GM23248 (cell line): Measurements from ENCODE around the gene CR1L. TPM values are rescaled to one million over a fixed set of nuclear protein-coding genes. Genes with fewer than 3 reads are reported as not detected.
A peak's percentile ranks its signal among the peaks of the same experiment; 100 is the strongest.
"Not testable (repeated sequence)": the region's sequence is repeated elsewhere in the genome, so short reads cannot be mapped to it uniquely, and the experiment has no call there.

ENCODE experiments used
- DNase-seq: peaks from one replicate; pipeline ENCODE4 v3.0.0-alpha.2; 2015
- H2AFZ ChIP-seq: fragments of 200-600 bp; sonication (generic); 2 replicates; pipeline ENCODE4 v1.6.1; 2016; ENCODE audit warnings: antibody characterized with exemption
- H3F3A ChIP-seq: fragments of 200-600 bp; sonication (generic); 2 replicates; pipeline ENCODE4 v1.6.1; 2016; ENCODE audit warnings: mild to moderate bottlenecking, antibody characterized with exemption, mixed run types; ENCODE audit not compliant: insufficient read depth
- H3K27ac ChIP-seq: fragments of 200-600 bp; sonication (generic); 2 replicates; pipeline ENCODE4 v1.5.1; 2016; ENCODE audit warnings: mild to moderate bottlenecking
- H3K27me3 ChIP-seq: fragments of 200-600 bp; sonication (generic); replicated peaks from 2 replicates; pipeline ENCODE4 v1.6.1; 2016; ENCODE audit warnings: mild to moderate bottlenecking; ENCODE audit not compliant: insufficient read depth
- H3K36me3 ChIP-seq: fragments of 200-600 bp; sonication (generic); 2 replicates; pipeline ENCODE4 v1.6.1; 2016; ENCODE audit warnings: low read depth, mild to moderate bottlenecking
- H3K4me1 ChIP-seq: fragments of 200-600 bp; sonication (generic); 2 replicates; pipeline ENCODE4 v1.6.1; 2016; ENCODE audit warnings: mild to moderate bottlenecking; ENCODE audit not compliant: insufficient read depth
- H3K4me2 ChIP-seq: fragments of 200-600 bp; sonication (generic); one replicate; pipeline ENCODE4 v1.6.1; 2016; ENCODE audit warnings: mild to moderate bottlenecking; ENCODE audit not compliant: unreplicated experiment
- H3K4me3 ChIP-seq: fragments of 200-600 bp; sonication (generic); 2 replicates; pipeline ENCODE4 v1.5.1; 2016; ENCODE audit warnings: mild to moderate bottlenecking
- H3K79me2 ChIP-seq: fragments of 200-600 bp; sonication (generic); 2 replicates; pipeline ENCODE4 v1.6.1; 2016; ENCODE audit warnings: mild to moderate bottlenecking; ENCODE audit not compliant: insufficient read depth
- H3K9ac ChIP-seq: fragments of 200-600 bp; sonication (generic); 2 replicates; pipeline ENCODE4 v1.6.1; 2016; ENCODE audit warnings: mild to moderate bottlenecking
- H3K9me2 ChIP-seq: fragments of 200-600 bp; sonication (generic); 2 replicates; pipeline ENCODE4 v1.6.1; 2016; ENCODE audit warnings: mixed run types, mild to moderate bottlenecking, moderate library complexity; ENCODE audit not compliant: insufficient read depth
- H3K9me3 ChIP-seq: fragments of 200-600 bp; sonication (generic); one replicate; pipeline ENCODE4 v1.6.1; 2017; ENCODE audit warnings: low read depth
- H4K20me1 ChIP-seq: fragments of 200-600 bp; sonication (generic); 2 replicates; pipeline ENCODE4 v1.6.0; 2016; ENCODE audit not compliant: insufficient read depth
- EZH2 ChIP-seq: fragments of 200-600 bp; sonication (generic); IDR thresholded peaks from 2 replicates; pipeline ENCODE4 v1.6.1; 2018; ENCODE audit warnings: antibody characterized with exemption, mild to moderate bottlenecking; ENCODE audit not compliant: insufficient read depth, poor library complexity, severe bottlenecking
- EZH2phosphoT487 ChIP-seq: fragments of 200-600 bp; sonication (generic); IDR thresholded peaks from 2 replicates; pipeline ENCODE4 v1.6.1; 2018; ENCODE audit warnings: antibody characterized with exemption, moderate library complexity, mild to moderate bottlenecking, low read depth; ENCODE audit not compliant: insufficient read depth
- WGBS, 2 experiments: methylation state at CpG; one replicate each; pipeline ENCODE4 v1.1.6; 2015 to 2017; ENCODE audit warnings: low lambda C conversion rate in 2 of 2, low coverage in 1 of 2; ENCODE audit errors: missing lambda C conversion rate in 2 of 2; 5-methylcytosine and 5-hydroxymethylcytosine counted together
- in situ Hi-C: fragments of 300-500 bp; cut with MboI; formaldehyde crosslinking; loops from 2 replicates; pipeline ENCODE4 v1.15.0; 2020
- polyA plus RNA-seq: library from polyadenylated mRNA; unstranded; fragments of >200 nt; fragmentation: Nextera tagmentation; extraction: Ambion mirVana; gene quantifications from 2 replicates; pipeline ENCODE4 v1.2.1, GENCODE V29; 2016
- total RNA-seq: library from RNA; depleted of rRNA; stranded (reverse); fragments of >200 nt; shearing (Covaris generic); gene quantifications from 2 replicates; pipeline ENCODE4 v1.2.3, GENCODE V29; 2014

CR1L gene
- total and polyA plus RNA-seq, 2 experiments from 2014 or later = not detected

GRCh38 chr1:207691010-207691409, 46.1 kb downstream of the CR1L start:
- Histone ChIP-seq H3K9me3 (no peaks in the 10 kb centered on the region), H3K4me3 (no peak overlapping the region), H3K79me2 (no peaks in the 10 kb centered on the region), H3K27me3 (no peaks in the 10 kb centered on the region), H3K27ac (no peak overlapping the region), H4K20me1 (no peaks in the 10 kb centered on the region), H3K36me3 (no peaks in the 10 kb centered on the region), H3K9ac (no peak overlapping the region), H2AFZ (peak overlapping the region; percentile 11; the same call in 1 of the 2 replicates), H3K9me2 (no peaks in the 10 kb centered on the region), H3K4me1 (no peaks in the 10 kb centered on the region), H3K4me2 (no peak overlapping the region), H3F3A (no peaks in the 10 kb centered on the region)
- no peak for TF ChIP-seq EZH2phosphoT487
- TF ChIP-seq EZH2 = no peak
- DNase-seq = no peak
- in situ Hi-C loops = no loop called here

GRCh38 chr1:207691841-207692240, 46.9 kb downstream of the CR1L start:
- Histone ChIP-seq H3K4me1 (no peaks in the 10 kb centered on the region), H3K27ac (no peak overlapping the region), H3K4me2 (peak overlapping the region; percentile 64), H3K79me2 (no peaks in the 10 kb centered on the region), H3K27me3 (no peaks in the 10 kb centered on the region), H3K4me3 (peak overlapping the region; percentile 59), H3K9me3 (no peaks in the 10 kb centered on the region), H3K9ac (peak overlapping the region; percentile 36), H3K36me3 (no peaks in the 10 kb centered on the region), H4K20me1 (no peaks in the 10 kb centered on the region), H2AFZ (peak overlapping the region; percentile 83), H3F3A (no peaks in the 10 kb centered on the region), H3K9me2 (no peaks in the 10 kb centered on the region)
- TF ChIP-seq EZH2 (no peak), EZH2phosphoT487 (no peak)
- peak; percentile 47 for DNase-seq
- WGBS, 2 experiments = 19 to 23% methylated on average over 11 of the region's 11 CpGs
- in situ Hi-C loops = no loop called here

- H3K27me3 ChIP-seq, H3K36me3 ChIP-seq, H3K4me1 ChIP-seq, H4K20me1 ChIP-seq, H3K9me3 ChIP-seq, H3K79me2 ChIP-seq, H3K9ac ChIP-seq, in situ Hi-C loops, H3K9me2 ChIP-seq, H3K27ac ChIP-seq, DNase-seq, H3F3A ChIP-seq: not testable (repeated sequence)
- WGBS, 2 experiments = 66 to 68% methylated on average over 7 of the region's 7 CpGs
- Histone ChIP-seq H3K4me3 (peak overlapping the region; percentile 59), H3K4me2 (peak overlapping the region; percentile 64), H2AFZ (peak overlapping the region; percentile 83)
Observed at GRCh38 chr1:207692291-207692690, 47.4 kb downstream of the CR1L start.

DNA sequence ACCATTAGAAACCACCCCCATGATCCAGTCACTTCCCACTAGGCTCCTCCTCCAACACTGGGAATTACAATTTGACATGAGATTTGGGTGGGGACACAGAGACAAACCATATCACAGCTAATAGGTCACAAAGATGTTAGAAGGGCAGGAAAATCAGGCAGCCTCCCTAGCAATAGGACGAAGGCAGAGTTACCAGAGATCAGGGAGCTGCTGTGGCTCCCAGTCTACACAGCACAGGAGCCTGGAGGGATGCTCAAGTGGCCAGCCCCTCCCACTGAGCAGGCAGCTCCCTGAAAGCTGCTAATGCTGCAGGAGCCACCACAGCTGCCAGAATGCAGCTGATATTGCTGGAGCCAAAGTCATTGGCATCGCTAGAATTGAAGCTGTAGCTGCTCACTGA, 51.0 kb downstream of the CR1L start:
- 72 to 89% methylated on average over 2 of the region's 2 CpGs for whole genome bisulfite sequencing, 2 experiments
- in situ Hi-C loops = no loop called here
- no peak overlapping the region for H3K4me3 ChIP-seq
- no peak for DNase-seq
- no peak overlapping the region for H3K4me2 ChIP-seq
- H3K79me2 ChIP-seq = no peaks in the 10 kb centered on the region
- H4K20me1 ChIP-seq = no peaks in the 10 kb centered on the region
- no peak overlapping the region for H3K27ac ChIP-seq
- H3K9me2 ChIP-seq = no peaks in the 10 kb centered on the region
- no peaks in the 10 kb centered on the region for H3K9me3 ChIP-seq
- no peaks in the 10 kb centered on the region for H3K27me3 ChIP-seq
- TF ChIP-seq EZH2phosphoT487 (no peak), EZH2 (no peak)
- no peak overlapping the region for H2AFZ ChIP-seq
- no peaks in the 10 kb centered on the region for H3K36me3 ChIP-seq
- no peaks in the 10 kb centered on the region for H3F3A ChIP-seq
- no peak overlapping the region for H3K9ac ChIP-seq
- H3K4me1 ChIP-seq = no peaks in the 10 kb centered on the region

GRCh38 chr1:207698822-207699483, 54.0 kb downstream of the CR1L start:
- Histone ChIP-seq H3K9me2 (no peaks in the 10 kb centered on the region), H3K4me1 (no peaks in the 10 kb centered on the region), H2AFZ (no peak overlapping the region), H3K9ac (no peak overlapping the region), H3K79me2 (no peaks in the 10 kb centered on the region), H3K9me3 (no peaks in the 10 kb centered on the region), H3K27ac (no peak overlapping the region), H3F3A (no peaks in the 10 kb centered on the region), H3K4me2 (no peak overlapping the region), H3K27me3 (no peaks in the 10 kb centered on the region), H3K4me3 (no peak overlapping the region), H3K36me3 (no peaks in the 10 kb centered on the region), H4K20me1 (no peaks in the 10 kb centered on the region)
- DNase-seq = peak; percentile 79
- WGBS, 2 experiments = 27 to 35% methylated on average over 4 of the region's 4 CpGs
- TF ChIP-seq EZH2 (no peak), EZH2phosphoT487 (no peak)
- in situ Hi-C loops = no loop called here
